Fibroblast of the conjunctiva (primary cell): ENCODE results near the gene STK10.

Experiments used
- DNase-seq: peaks from one replicate; pipeline ENCODE4 v3.0.0-alpha.2; 2010; ENCODE audit warnings: low read depth

Gene STK10

DNA sequence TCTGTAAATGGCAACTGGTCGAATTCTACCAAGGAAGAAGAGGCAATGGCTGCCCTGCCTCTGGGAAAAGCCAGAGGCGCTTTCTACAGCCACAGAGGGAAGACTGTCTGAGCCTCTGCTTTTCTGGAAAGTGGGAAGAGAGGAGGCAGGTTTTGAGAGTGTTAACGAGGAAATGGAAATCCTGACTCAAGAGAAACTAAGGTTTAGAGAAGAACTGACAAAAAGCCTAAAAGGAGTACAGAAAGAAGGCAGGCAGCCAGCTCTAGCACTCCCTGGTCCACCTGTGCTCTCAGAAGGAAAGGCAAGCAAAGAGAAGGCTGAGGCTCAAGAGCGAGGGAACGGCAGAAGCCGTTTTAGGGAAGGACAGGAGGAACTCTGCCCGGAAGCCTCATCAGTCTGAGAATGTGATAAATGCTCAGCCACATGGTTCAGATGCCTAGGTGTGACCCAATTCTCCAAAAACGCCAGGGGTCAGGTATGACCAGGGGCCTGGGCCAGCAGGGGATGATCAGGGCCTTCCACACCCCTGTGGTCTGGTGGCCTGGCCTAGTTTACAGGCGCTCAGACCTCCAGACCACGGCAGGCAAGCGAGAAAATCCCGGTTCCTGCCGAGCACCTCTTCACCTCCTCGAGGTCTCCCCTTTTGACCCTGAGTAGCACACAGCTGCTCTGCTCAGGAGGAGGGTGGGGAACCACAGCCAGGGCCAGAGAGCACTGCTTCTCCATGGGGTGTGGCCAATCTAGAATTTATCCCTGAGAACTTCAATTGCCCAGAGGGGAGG lies 101.6 kb downstream of the STK10 start:
- no peak for DNase-seq

DNA sequence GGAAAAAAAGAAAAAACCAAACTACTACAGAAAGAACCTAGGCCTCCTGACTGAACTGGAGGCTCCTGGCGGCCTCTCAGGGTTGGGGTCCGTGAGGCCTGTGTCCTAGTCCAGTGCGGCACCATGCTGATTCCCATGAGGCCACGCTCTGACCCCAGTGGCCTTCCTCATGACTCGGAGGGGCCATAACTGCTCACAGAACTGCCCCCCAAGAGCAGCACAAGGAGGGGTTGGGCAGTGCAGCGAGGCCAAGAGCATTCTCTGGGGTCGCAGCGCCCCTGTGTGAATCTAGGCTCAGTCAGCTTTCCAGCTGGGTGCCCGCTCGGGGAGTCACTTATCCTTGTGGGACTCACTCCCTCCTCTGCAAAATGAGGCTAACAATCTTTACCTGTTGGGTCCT lies 102.3 kb downstream of the STK10 start:
- no peak for DNase-seq

DNA sequence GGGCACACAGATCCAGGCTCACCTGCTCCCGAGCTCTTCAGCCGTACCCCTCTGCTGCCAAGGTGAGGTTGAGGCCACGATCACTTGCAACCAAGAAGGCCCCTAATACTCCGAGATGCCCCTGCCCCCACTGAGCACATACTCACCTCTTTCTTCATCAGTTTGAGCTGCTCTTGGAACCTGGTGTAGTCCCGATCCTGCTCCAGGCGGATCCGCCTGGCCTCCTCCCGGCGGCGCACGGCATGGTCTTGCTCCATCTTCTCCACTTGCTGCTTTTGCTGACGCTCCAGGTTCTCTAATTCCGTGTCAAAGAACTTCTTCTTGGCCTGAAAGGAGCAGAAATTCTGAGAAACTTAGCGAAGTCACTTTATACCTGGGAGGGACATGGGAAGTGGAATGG lies 105.8 kb downstream of the STK10 start:
- no peak for DNase-seq

DNA sequence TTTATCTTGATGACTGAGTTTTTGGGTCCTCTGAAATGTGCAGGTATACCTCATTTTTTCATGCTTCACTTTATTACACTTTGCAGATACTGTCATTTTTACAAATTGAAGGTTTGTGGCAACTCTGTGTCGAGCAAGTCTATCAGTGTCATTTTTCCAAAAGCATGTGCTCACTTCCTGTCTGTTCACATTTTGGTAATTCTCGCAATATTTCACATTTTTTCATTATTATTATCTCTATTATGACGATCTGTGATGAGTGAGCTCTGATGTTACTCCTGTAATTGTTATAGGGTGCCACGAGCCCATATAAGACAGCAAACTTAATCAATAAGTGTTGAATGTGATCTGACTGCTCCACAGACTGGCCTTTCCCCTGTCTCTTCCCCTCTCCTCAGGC lies 108.1 kb downstream of the STK10 start:
- DNase-seq = no peak

DNA sequence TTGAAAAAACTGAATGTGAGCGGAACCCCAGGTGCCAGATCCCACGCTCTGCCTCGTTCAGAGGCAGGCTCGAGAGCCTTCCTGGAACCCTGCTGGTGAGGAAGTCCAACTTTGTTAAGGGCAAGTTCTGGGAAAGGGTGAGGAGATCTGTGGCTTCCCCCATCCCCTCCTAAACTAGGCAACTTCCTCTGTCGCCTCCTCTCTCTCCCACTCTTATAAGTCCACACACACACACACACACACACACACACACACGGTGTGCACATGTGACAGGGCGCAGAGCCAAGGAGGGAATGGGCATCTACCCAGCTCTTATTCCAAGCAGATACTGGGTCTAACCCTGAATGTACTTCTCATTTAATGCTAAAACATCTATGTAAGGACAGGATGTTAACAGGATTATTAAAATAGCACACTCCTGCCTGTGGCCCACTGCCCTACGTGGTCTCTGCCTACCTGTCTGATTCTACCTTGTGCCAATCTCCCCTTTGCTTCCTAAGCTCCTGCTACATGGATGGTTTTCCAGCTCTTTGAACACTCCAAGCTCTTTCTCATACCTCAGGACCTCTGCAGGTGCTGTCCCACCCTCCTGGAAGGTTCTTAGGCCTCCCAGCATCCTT lies 109.2 kb downstream of the STK10 start:
- DNase-seq = no peak

DNA sequence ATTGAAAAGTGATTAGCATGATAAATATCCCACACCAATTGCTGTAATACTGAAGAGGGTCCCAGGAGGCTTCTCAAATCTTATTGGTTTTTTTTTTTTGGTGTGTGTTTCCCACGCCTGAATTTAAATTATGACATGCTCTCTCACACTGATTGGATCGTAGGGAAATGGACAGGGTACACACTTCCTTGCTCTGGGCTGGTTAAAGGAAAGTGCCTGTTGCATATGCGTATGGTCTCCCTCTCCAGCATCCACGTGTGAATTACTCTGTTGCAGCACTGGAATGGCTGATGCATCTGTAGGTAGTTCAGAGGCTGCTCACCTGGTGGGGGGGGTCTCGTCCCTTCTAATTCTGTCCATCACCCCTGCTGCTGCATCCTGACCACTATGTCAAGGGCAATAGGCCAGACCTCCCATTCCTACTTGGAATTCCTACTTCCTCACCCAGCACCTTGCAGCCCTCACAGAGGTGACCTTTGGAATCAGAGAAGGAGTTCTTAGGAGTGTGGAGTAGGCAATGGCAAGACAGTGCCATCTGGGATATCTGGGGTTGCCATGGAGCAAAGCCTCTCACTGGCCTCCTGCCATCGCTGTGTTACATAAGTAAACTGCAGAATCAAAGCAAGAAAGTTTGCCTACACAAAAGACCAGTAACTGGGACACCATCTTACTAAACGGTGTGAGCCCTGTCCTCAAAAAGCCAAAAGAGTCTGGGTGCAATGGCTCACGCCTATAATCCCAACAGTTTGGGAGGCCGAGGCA lies 110.2 kb downstream of the STK10 start:
- DNase-seq = no peak

DNA sequence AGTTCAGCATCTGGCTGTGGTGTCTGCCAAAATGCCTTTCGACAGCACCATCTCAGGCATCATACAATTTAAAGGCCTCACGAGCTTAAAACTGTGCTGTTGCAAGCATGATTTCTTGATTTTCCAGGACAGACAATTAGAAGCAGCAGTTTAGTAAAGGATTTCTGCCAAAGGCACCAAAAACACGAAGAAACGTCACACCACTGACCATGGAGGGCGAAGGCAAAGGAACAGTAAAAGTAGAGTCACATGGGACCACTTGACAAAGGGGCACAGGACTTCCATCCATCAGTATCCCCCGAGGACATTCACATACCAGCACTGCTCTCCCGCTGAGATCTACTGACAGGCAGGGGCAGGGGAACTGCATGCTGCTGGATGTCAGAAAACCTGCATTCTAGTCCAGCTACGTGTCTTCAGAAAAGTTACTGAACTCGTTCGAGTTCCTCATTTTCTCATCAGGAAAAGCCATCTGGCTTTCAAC lies 111.2 kb downstream of the STK10 start:
- peak; percentile 51 for DNase-seq

DNA sequence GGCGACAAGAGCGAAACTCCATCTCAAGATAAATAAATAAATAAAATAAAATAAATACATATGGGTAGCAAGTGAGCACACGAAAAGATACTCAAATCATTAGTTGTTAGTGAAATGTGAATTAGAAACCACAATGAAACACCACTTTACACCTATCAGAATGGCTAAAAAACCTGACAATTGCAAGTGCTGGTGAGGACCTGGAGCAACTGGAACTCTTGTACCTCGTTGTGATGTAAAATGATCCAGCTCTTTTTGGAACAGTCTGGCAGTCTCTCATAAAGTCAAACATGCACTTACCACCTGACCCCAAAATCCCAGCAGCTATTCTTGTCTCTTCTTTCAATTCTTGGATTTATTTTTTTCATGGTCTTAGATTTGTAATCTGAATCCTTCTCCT lies 112.4 kb downstream of the STK10 start:
- DNase-seq = no peak

DNA sequence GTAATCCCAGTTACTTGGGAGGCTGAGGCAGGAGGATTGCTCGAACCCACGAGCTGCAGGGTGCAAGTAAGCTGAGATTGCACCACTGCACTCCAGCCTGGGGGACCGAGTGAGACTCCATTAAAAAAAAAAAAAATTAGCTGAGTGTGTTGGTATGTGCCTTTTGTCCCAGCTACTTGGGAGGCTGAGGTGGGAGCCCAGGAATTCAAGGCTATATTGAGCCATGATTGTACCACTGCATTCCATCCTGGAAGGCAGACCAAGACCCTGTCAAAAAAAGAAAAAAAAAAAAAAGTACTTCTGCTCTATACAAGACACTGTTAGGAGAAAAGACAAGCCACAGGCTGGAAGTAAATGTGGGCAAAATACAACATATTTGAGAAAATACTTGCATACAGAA lies 113.1 kb downstream of the STK10 start:
- no peak for DNase-seq

DNA sequence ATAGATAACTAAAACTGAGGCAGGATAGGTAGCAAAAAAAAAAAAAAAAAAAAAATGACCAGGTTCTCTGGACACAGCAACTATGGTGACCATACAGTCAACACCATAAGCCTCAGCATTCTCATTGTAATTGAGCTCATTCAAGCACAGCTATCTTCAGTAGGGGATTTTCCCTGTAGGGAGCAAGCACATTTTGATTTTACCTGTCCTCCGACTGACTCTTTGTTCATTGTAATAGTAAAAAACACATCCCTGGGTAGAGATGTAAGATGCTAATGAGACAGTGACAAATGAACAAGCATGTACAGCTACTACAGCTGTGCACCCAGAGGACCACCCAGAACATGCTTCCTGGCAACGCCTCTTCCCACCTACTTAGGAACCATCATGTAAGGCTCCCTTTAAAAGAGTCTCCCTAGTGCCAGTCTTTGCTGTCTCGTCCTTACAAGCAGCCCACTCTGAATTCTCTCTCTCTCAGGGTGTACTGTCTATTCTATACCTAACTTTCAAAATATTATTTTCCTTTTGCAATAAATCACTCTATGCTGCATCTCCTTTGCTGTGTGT lies 116.6 kb downstream of the STK10 start:
- no peak for DNase-seq

DNA sequence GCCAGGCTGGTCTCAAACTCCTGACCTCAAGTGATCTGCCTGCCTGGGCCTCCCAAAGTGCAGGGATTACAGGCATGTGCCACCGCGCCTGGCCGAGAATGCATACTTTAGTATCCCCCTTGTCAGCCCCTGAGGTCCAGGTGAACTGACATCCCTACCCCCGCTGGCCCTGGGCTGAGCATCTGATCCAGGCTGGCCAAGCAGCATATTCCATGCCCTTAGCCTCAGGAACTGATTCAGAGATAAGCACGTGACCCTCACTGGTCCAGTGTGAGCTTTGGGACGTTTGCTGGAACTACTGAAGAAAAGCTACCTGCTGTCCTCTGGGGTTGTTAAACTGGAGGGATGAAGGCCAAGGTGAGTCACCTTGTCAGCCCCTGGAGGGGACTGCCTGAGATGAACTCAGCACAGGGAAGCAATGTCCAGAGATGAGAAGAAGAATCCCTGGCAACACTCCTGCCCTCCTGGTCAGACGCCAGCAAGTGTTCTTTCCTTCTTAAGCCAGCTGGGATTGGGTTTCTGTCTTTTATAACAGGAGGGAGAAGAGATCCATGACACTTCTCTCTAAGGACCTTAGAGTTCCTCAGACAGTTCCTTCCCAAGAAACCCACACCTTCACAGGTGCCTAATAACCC lies 122.5 kb downstream of the STK10 start:
- DNase-seq = no peak

DNA sequence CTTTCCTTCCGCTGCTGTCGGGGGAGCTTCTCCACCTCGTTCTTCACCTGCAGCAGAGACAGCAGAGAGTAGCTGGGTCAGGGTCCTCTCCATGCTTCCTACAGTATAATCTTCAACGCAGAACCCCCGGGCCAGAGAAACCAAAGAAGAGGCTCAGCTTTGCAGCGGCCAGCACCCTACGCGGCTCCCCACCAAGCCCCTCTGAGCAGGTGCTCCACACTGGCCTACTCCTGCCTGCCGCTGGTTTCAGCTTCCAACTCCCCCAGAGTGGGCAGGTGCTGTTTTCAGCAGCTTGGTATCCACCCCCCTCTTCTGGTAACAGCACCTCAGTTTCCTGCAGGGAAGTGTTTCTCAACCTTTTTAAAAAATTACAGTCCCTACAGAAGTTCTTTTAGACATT lies 123.3 kb downstream of the STK10 start:
- no peak for DNase-seq

DNA sequence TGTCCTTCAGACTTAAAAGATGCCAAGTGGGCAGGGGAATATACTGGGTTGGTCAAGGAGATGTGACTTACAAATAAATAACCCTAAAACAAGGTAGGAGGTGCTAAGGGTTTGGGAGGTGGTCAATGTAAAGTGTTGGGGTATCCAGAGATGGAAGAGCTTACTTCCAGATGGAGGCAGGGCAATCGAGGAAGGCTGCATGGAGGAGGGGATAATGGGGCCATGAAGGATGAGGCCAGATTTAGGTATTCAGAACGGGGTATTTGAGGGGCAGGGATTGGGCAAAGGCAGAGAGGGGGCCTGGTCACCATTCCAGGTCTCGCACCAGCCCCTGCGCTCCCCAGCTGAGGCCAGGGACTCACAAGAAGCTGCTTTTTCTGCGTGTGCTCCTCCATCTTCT lies 123.7 kb downstream of the STK10 start:
- no peak for DNase-seq

DNA sequence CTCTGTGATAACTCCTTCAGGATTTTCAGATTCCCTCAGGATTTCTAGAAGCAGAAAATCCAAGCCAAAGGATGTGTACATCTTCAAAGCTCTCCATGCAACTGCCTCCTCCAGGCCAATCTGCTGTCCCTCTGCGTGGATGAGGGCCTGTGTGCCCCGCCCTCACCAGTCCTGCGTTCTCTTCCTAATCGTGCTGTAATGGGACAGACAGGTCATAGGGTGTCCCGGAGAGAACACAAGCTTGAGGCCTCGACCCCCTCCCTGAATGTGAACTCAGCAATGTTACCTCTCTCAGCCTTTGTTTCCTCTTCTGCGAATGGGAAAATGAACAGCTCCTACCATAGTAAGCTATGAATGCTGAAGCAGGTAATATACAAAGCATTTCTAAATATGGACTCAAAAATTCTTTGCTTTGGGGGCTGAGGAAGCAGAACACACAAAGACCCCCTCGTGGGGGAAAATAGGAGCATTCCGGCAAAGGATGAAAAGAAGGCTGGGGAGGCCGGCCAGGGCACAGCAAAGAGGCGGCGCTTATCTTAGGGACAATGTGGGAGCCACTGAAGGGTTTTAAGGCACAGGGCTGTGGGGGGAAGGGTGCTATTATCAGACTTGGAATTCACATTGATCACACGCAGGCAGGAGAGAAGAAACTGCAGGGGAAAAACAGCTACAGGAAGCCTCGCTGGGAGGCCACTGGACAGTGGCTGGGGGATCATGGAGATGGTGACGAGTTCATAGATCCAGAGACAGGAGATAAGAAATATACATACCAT lies 124.4 kb downstream of the STK10 start:
- DNase-seq = no peak

DNA sequence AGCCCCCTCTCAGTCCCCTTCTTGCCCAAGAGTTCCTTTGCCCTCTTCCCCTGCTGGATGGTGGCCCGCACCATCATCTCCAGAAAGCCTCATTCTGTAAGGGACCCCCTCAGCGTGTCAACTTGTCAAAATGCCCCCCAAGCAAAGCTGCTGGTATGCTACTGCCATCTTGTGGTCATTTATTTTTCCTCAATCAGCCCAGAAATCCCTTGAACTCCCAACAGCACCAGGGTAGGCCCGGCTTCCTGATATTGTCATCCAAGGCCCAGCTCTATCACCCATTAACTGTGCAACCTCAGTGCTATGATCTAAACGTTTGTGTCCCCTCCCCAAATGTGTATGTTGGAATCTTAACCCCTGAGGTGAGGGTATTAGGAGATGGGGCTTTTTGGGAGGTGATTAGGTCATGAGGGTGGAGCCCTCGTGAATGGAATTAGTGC lies 128.3 kb downstream of the STK10 start:
- DNase-seq = no peak

DNA sequence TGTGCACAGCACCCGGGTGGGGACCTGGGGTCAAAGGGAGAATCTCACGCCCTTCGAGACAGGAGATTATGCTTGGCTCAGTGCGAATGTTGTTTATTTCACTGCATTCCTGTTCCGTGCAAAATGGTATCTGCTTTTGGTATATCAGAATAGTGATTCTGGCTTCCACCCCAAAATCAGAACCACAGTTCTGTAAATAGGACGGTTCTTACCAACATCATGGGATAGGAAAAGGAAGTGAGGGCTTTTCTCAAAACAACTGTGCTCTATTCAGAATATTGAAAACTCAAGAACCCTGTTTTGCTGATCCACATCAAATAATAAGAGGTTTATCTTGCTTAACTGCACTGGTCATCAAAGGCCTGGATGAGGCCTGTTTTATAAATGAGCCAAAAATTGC lies 129.9 kb downstream of the STK10 start:
- DNase-seq = no peak

DNA sequence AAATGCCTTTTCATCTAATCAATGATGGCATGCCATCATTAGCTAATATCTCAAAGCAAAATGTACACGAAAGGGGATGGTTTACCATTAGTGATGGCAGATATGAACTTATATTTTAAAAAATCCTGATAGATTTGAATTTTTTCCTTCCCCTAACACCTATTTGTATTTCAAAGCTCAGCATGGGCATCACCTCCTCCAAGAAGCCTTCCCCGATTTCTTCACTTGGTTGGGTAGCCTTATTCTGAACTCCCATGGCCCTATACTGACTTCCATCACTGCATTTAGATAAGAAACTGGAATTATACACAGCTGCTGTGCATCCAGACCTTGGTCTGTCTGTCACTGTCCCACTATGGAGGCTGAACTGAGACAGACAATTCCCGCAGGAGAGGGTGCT lies 132.0 kb downstream of the STK10 start:
- DNase-seq = no peak

DNA sequence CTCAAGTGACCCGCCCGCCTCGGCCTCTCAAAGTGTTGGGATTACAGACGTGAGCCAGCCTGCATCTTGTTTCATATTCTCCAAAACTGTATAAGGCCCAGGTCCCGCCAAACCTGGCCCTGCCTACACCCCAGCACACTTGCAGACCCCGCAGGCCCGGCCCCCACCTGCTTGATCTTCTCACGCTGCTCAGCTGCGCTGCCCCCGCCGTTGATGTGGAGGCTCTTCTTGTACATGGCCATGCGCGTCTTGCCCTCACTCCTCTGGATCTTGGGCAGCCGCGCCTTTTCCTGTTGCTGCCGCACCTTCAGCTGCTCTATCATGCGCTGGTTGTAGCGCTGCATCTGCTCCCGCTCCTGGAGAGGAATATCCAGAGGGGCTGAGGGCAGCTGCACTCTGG lies 132.6 kb downstream of the STK10 start:
- no peak for DNase-seq

DNA sequence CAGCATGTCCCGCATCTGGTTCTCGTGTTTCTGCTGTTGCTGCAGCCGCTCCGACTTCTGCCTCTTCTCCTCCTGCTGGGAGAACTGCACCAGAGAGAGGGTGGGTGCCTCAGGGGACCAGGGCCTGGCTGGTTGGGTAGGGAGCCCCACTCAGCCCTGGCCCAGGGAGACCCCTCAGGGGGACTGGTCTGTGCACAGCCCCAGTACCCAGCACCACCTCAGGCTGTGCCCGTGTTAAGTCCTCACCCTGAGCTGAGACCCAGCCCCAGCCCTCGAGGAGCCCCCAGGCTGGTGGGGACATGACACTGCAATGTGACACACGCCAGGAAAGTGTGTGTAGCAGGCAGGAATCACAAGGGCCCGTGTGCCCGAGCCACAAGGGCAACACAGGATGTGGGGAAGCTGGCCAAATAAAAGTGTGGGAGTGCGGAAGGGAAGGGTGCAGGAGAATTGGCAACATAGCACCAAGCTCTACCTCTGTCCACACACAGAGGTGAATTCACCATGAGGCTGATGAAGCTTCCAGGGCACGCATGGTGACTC lies 133.3 kb downstream of the STK10 start:
- DNase-seq = no peak

DNA sequence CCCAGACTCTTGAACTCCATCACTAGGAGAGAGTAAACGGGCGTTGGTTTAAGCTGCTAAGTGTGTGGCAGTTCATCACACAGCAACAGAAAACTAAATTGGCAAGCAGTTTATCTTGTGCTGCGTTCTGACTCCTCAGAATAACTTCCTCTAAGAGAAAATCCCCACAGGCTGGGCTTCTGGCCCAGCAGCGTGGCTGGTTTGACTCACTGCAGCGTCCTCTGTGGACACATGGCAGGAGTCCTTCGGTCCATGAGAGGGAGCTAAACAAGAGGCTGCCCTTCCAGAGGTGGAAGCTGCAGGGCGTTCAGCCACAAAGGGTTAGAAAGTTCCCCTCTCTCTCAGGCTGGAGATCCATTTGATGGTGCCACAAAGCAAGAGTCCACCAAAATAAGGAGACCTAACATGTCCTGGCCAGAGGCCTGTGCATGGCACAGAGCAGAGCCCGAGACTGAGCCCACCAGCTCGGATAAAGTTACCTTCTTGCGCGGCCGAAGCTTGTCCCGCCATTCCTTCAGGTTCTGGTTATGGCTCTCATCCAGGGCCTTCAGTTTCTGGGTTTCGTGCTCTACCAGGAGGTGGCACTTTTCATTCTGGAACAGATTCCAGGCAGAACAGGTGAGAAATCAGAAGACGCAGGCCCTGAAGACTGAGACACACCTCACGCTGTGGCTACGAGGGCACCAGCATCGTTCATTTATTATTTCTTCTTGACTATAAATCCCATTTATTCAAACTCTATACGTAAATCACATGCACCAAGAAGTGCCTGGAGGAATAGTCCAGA lies 135.4 kb downstream of the STK10 start:
- DNase-seq = peak; percentile 33
